Measurements from ENCODE around the gene DMXL2.
"Not testable (repeated sequence)": the region's sequence is repeated elsewhere in the genome, so short reads cannot be mapped to it uniquely, and the experiment has no call there.

DNA sequence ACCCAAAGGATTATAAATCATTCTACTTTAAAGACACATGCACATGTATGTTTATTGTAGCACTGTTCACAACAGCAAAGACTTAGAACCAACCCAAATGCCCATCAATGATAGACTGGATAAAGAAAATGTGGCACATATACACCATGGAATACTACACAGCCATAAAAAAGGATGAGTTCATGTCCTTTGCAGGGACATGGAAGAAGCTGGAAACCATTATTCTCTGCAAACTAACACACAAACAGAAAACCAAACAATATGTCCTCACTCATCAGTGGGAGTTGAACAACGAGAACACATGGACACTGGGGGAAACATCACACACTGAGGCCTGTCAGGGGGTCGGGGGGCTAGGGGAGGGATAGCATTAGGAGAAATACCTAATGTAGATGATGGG lies 49.2 kb downstream of the DMXL2 start:
- TF ChIP-seq, protein P1, sequence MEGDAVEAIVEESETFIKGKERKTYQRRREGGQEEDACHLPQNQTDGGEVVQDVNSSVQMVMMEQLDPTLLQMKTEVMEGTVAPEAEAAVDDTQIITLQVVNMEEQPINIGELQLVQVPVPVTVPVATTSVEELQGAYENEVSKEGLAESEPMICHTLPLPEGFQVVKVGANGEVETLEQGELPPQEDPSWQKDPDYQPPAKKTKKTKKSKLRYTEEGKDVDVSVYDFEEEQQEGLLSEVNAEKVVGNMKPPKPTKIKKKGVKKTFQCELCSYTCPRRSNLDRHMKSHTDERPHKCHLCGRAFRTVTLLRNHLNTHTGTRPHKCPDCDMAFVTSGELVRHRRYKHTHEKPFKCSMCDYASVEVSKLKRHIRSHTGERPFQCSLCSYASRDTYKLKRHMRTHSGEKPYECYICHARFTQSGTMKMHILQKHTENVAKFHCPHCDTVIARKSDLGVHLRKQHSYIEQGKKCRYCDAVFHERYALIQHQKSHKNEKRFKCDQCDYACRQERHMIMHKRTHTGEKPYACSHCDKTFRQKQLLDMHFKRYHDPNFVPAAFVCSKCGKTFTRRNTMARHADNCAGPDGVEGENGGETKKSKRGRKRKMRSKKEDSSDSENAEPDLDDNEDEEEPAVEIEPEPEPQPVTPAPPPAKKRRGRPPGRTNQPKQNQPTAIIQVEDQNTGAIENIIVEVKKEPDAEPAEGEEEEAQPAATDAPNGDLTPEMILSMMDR (IDR thresholded peaks at IDR 0.05): not testable (repeated sequence)
- TF ChIP-seq POLR2A (IDR thresholded peaks at IDR 0.05): not testable (repeated sequence)
